ENCODE data around the gene CNKSR3. TPM values are rescaled to one million over a fixed set of nuclear protein-coding genes. Genes with fewer than 3 reads are reported as not detected.

CNKSR3 gene
- total RNA-seq, 2 experiments from 2014 or later, result not detected

- POLR2A ChIA-PET, result no interaction called here
- no peak for DNase-seq
Observed at GRCh38 chr6:154435400-154435945, 75.0 kb downstream of the CNKSR3 start.

GRCh38 chr6:154434662-154435061 is 75.8 kb downstream of the CNKSR3 start:
- Mint-ChIP-seq H3K27ac (no peak overlapping the region), H3K36me3 (ENCODE audit: low read depth) (no peaks in the 10 kb centered on the region), H3K4me3 (no peak overlapping the region), H3K9me3 (no peaks in the 10 kb centered on the region), H3K4me1 (no peaks in the 10 kb centered on the region), H3K27me3 (peaks cover 4% of the 10 kb centered on the region)
- DNase-seq, result no peak
- POLR2A ChIA-PET, result no interaction called here
- CTCF ChIA-PET, result no interaction called here

More at GRCh38 chr6:154435400-154435945, 75.0 kb downstream of the CNKSR3 start:
- Mint-ChIP-seq H3K4me1 (no peaks in the 10 kb centered on the region), H3K36me3 (ENCODE audit: low read depth) (no peaks in the 10 kb centered on the region), H3K9me3 (no peaks in the 10 kb centered on the region), H3K4me3 (no peak overlapping the region), H3K27me3 (peaks cover 2% of the 10 kb centered on the region), H3K27ac (no peak overlapping the region)
- CTCF ChIA-PET, result no interaction called here

DNA sequence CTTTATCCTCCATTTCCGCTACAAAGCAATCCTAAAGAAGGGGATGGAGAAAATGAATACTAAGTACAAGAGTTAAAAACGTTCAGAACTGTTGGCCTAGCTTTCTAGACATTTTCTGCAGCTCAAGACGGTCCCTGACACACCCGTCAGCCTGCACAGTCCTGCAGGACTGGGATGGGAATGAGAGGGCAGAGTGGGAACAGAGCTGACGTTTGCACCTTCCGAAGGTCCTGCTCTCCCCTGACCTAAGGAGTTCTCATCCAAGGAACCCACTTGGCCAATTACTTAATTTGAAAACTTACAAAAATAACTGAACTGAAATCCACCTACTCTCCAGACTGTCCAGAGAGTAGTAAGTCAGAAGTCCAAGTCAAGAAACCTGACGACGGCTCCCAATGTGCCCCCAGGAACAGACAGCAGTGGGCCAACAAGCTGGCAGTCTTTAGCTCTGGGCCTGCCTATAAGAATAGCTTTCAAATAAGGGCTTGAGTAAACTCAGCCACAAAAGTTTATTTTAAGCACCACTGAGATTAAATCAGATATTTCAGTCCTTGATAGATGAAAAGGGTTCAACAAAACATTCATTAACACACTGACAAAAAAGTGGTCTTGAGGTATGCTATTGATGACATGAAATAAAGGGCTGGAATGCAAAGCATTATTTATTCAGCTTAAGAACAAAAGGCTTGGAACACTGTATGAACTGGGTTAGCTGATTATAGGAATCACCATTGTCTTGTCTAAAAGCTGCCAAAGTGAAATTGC is 76.8 kb downstream of the CNKSR3 start:
- ChIA-PET CTCF (no interaction called here), POLR2A (no interaction called here)
- Mint-ChIP-seq H3K36me3 (ENCODE audit: low read depth) (no peaks in the 10 kb centered on the region), H3K4me1 (no peaks in the 10 kb centered on the region), H3K27me3 (peaks cover 9% of the 10 kb centered on the region), H3K9me3 (no peaks in the 10 kb centered on the region), H3K27ac (no peak overlapping the region), H3K4me3 (no peak overlapping the region)
- no peak for DNase-seq

- H3K27me3 Mint-ChIP-seq, result peaks cover 9% of the 10 kb centered on the region
- DNase-seq, result no peak
- H3K4me3 Mint-ChIP-seq, result no peak overlapping the region
- no peaks in the 10 kb centered on the region for H3K4me1 Mint-ChIP-seq
- H3K9me3 Mint-ChIP-seq, result no peaks in the 10 kb centered on the region
- CTCF ChIA-PET, result no interaction called here
- POLR2A ChIA-PET, result no interaction called here
- H3K27ac Mint-ChIP-seq, result no peak overlapping the region
- H3K36me3 Mint-ChIP-seq (ENCODE audit: low read depth), result no peaks in the 10 kb centered on the region
Observed at GRCh38 chr6:154432533-154433476, 77.7 kb downstream of the CNKSR3 start.

- Mint-ChIP-seq H3K4me3 (no peak overlapping the region), H3K27ac (no peak overlapping the region), H3K27me3 (peaks cover 13% of the 10 kb centered on the region), H3K9me3 (no peaks in the 10 kb centered on the region), H3K4me1 (no peaks in the 10 kb centered on the region), H3K36me3 (ENCODE audit: low read depth) (no peaks in the 10 kb centered on the region)
- ChIA-PET CTCF (no interaction called here), POLR2A (no interaction called here)
- no peak for DNase-seq
Observed at GRCh38 chr6:154430481-154430919, 80.0 kb downstream of the CNKSR3 start.

GRCh38 chr6:154429711-154430110 is 80.8 kb downstream of the CNKSR3 start:
- no peak overlapping the region for H3K4me3 Mint-ChIP-seq

DNA sequence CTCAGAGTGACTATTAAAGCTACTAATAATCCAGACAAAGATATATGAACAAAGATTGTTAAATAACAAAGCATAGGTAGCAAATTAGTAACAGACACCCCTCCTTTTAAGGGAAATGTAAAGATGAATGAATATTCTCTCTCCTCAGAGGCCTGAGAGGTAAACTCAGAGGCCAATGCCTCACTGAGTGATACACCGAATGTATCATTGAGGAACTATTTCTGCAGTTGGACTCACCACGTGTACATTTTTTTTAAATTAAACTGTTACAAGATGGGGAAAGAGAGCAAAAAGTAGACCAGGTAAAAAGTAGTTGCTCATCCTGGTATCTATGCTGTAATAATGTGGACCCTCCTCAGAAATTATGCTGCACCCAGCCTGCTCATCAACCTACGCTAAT is 81.6 kb downstream of the CNKSR3 start:
- ChIA-PET CTCF (no interaction called here), POLR2A (no interaction called here)
- H3K4me3 Mint-ChIP-seq, result no peak overlapping the region
- H3K4me1 Mint-ChIP-seq, result no peaks in the 10 kb centered on the region
- H3K36me3 Mint-ChIP-seq (ENCODE audit: low read depth), result no peaks in the 10 kb centered on the region
- H3K27me3 Mint-ChIP-seq, result peaks cover 13% of the 10 kb centered on the region
- H3K27ac Mint-ChIP-seq, result no peak overlapping the region
- no peak for DNase-seq
- H3K9me3 Mint-ChIP-seq, result no peaks in the 10 kb centered on the region

More at GRCh38 chr6:154429711-154430110, 80.8 kb downstream of the CNKSR3 start:
- POLR2A ChIA-PET, result no interaction called here
- Mint-ChIP-seq H3K27ac (no peak overlapping the region), H3K27me3 (peaks cover 13% of the 10 kb centered on the region), H3K4me1 (no peaks in the 10 kb centered on the region), H3K9me3 (no peaks in the 10 kb centered on the region), H3K36me3 (ENCODE audit: low read depth) (no peaks in the 10 kb centered on the region)
- DNase-seq, result no peak
- CTCF ChIA-PET, result no interaction called here

DNA sequence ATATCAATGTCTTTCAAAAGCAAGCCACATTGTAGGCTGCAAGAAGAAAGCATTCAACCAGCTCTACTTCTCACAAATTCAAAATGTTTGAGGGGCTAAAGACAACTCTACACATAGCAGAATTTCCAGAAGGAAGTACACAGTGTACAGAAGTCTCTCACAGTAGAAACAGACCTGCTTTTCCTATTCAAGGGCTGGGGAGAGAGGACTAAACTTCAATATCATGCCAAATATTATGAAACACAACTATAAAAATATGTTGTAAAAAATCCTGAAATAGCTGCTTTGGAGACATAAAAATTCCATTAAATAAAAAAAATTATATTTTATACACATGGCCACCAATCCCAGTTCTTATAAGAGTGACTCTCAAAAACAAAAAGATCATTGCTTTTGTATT is 83.0 kb downstream of the CNKSR3 start:
- peaks cover 13% of the 10 kb centered on the region for H3K27me3 Mint-ChIP-seq
- no peaks in the 10 kb centered on the region for H3K4me1 Mint-ChIP-seq
- no peak overlapping the region for H3K27ac Mint-ChIP-seq
- no peak overlapping the region for H3K4me3 Mint-ChIP-seq
- ChIA-PET POLR2A (no interaction called here), CTCF (no interaction called here)
- no peak for DNase-seq
- H3K9me3 Mint-ChIP-seq, result no peaks in the 10 kb centered on the region
- no peaks in the 10 kb centered on the region for H3K36me3 Mint-ChIP-seq (ENCODE audit: low read depth)

GRCh38 chr6:154426997-154427396 is 83.5 kb downstream of the CNKSR3 start:
- no peaks in the 10 kb centered on the region for H3K4me1 Mint-ChIP-seq
- no peak overlapping the region for H3K27ac Mint-ChIP-seq
- no peaks in the 10 kb centered on the region for H3K9me3 Mint-ChIP-seq
- H3K4me3 Mint-ChIP-seq, result no peak overlapping the region
- H3K27me3 Mint-ChIP-seq, result peaks cover 13% of the 10 kb centered on the region
- no peaks in the 10 kb centered on the region for H3K36me3 Mint-ChIP-seq (ENCODE audit: low read depth)
- CTCF ChIA-PET, result no interaction called here
- POLR2A ChIA-PET, result no interaction called here
- no peak for DNase-seq

- ChIA-PET CTCF (no interaction called here), POLR2A (no interaction called here)
- H3K27ac Mint-ChIP-seq, result no peak overlapping the region
- no peaks in the 10 kb centered on the region for H3K36me3 Mint-ChIP-seq (ENCODE audit: low read depth)
- peaks cover 11% of the 10 kb centered on the region for H3K27me3 Mint-ChIP-seq
- no peaks in the 10 kb centered on the region for H3K9me3 Mint-ChIP-seq
- no peak for DNase-seq
- H3K4me3 Mint-ChIP-seq, result no peak overlapping the region
- H3K4me1 Mint-ChIP-seq, result no peaks in the 10 kb centered on the region
Observed at GRCh38 chr6:154425034-154425433, 85.5 kb downstream of the CNKSR3 start.

DNA sequence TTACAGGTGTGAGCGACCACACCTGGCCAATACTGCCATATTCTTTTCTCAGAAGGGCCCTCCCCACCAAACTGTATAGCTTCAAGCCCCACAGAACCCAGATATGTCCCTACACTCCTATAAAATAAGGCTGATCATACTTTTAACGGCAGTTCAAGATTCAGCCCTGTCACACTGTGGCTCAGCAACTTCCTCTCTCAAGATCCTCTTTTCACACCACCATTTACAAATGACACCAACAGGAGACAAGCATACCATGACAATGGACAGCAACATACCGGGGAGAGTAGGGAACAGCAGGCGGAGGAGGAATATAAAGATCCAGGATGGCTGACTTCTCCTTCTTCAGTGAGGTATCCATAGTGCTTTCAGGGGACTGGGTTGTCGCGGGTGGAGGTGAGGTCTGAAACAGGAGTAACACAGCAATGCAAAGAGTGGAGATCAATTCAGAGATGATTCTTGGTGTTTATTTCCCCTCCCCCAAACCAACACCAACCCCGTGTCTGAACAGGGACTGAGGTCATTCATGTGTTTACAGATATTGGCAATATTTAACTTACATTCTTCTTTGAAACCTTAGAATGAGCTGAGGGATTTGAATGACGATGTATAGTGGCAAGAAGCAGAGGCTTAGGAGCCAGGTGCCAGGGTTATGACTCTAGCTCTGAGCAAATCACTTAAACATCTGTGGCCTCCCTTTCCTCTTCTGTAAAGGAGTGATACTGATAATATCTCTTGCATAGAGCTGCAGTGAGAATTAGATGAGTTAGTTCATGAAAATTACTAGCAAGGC is 96.3 kb downstream of the CNKSR3 start:
- DNase-seq, result no peak
- H3K4me3 Mint-ChIP-seq, result no peak overlapping the region
- H3K27me3 Mint-ChIP-seq, result peaks cover 5% of the 10 kb centered on the region
- peaks cover 4% of the 10 kb centered on the region for H3K4me1 Mint-ChIP-seq
- no peak overlapping the region for H3K27ac Mint-ChIP-seq
- no peaks in the 10 kb centered on the region for H3K36me3 Mint-ChIP-seq (ENCODE audit: low read depth)
- ChIA-PET CTCF (interaction anchor here (0.5 to 0.7 kb wide), 2 partner anchors 125 to 1427 kb away, joined by 3 read pairs; no protein-coding TSS in a partner anchor), POLR2A (no interaction called here)
- H3K9me3 Mint-ChIP-seq, result no peaks in the 10 kb centered on the region

- Mint-ChIP-seq H3K27ac (no peak overlapping the region), H3K4me1 (peaks cover 4% of the 10 kb centered on the region), H3K27me3 (peaks cover 5% of the 10 kb centered on the region), H3K36me3 (ENCODE audit: low read depth) (no peaks in the 10 kb centered on the region), H3K4me3 (no peak overlapping the region), H3K9me3 (no peaks in the 10 kb centered on the region)
- CTCF ChIA-PET, result interaction anchor here (0.6 kb wide), 1 partner anchor 25 kb away, joined by 3 read pairs; no protein-coding TSS in a partner anchor
- DNase-seq, result no peak
- POLR2A ChIA-PET, result no interaction called here
Observed at GRCh38 chr6:154412106-154412820, 98.2 kb downstream of the CNKSR3 start.

All from activated CD4-positive, alpha-beta memory T cell treated with anti-CD3 and anti-CD28 coated beads, Interleukin-2, amount 10 ng/mL, durations not matched to agents 7 days and 5 days (primary cell).